Activated naive CD4-positive, alpha-beta T cell treated with anti-CD3 and anti-CD28 coated beads, Interleukin-2, amount 10 ng/mL, durations not matched to agents 7 days and 5 days (primary cell): ENCODE measurements around the gene SCUBE1.
A peak's percentile ranks its signal among the peaks of the same experiment; 100 is the strongest.

Source experiments
- CTCF ChIA-PET: fragments of 350-600 bp; sonication (Branson Sonifier 250); formaldehyde crosslinking; loops from one replicate; lab custom pipeline; 2021; ENCODE audit warnings: antibody characterized with exemption; lab: Charles Lee
- DNase-seq: peaks from one replicate; pipeline ENCODE4 v3.0.0-alpha.2; 2020
- H3K27ac Mint-ChIP-seq: one replicate; pipeline ENCODE4 v1.8.0; 2021; ENCODE audit warnings: mild to moderate bottlenecking, moderate library complexity, mixed read lengths
- H3K27me3 Mint-ChIP-seq: one replicate; pipeline ENCODE4 v1.8.0; 2021; ENCODE audit warnings: mild to moderate bottlenecking, mixed read lengths
- H3K36me3 Mint-ChIP-seq: one replicate; pipeline ENCODE4 v1.8.0; 2021; ENCODE audit warnings: mixed read lengths
- H3K4me1 Mint-ChIP-seq: one replicate; pipeline ENCODE4 v1.8.0; 2021; ENCODE audit warnings: mixed read lengths
- H3K4me3 Mint-ChIP-seq: one replicate; pipeline ENCODE4 v1.8.0; 2021; ENCODE audit warnings: mild to moderate bottlenecking, moderate library complexity, mixed read lengths
- H3K9me3 Mint-ChIP-seq: one replicate; pipeline ENCODE4 v1.8.0; 2021; ENCODE audit warnings: mixed read lengths

Gene SCUBE1

DNA sequence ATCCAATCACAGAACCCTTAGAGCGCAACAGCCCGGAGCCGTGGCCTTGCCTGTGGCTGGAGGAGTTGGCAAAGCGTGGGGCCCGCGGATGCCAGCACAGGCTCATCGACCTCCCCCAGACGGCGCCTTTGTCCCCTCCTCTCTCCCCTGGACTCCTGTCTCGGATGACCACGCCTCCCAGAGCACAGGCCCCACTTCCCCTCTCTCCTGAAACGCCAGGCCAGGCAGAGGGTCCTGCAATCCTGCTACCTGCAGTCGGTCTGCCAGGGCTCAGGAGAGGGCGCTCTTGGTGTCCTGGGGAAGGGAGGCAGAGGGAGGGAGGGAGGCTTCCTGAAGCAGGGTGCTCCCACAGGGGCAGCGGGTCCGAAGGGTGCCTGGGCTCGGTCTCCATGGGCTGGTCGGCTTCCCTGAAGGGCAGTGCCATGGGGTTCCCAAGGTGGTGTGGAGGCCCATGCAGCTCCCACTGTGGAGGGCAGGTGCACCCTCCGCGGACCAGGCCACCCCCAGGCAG is 139.6 kb downstream of the SCUBE1 start:
- Mint-ChIP-seq H3K9me3 (no peaks in the 10 kb centered on the region), H3K27me3 (peaks cover 26% of the 10 kb centered on the region), H3K27ac (no peak overlapping the region), H3K36me3 (no peaks in the 10 kb centered on the region), H3K4me1 (peaks cover 6% of the 10 kb centered on the region), H3K4me3 (no peak overlapping the region)
- CTCF ChIA-PET: no interaction called here
- no peak for DNase-seq

DNA sequence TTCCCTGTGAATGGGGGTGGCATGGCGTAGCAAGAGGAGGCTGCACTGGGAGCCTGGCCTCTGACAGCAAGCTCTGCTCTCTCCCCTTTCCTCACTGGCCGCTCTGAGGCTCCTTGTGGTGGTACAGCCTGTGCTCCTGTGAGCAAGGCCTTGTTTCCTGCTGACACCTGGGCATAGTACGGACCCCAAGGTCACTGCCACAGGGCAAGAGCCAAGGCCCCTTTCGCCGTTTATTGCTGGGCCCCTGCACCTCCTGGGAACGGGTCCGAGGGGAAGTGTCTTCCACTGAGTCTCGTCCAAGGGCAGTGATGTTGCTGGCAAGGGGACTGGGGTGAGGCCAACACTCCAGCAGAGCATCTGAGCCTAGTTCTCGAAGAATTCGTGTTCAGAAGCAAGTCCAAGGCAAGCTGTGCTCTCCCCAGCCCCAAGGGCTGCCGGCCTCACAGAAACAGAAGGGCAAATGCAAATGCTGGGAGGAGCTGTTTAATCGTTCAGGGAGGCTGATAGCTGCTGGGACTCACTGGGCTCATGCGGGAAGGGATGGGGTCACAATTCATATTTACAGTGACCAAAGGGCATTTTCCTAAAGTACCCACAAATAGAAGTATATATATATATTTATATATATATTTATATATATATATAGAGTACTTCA is 140.3 kb downstream of the SCUBE1 start:
- Mint-ChIP-seq H3K4me3 (no peak overlapping the region), H3K4me1 (peaks cover 6% of the 10 kb centered on the region), H3K9me3 (no peaks in the 10 kb centered on the region), H3K27me3 (peaks cover 26% of the 10 kb centered on the region), H3K36me3 (no peaks in the 10 kb centered on the region), H3K27ac (no peak overlapping the region)
- CTCF ChIA-PET: no interaction called here
- DNase-seq: no peak

GRCh38 chr22:43202326-43202725 is 140.8 kb downstream of the SCUBE1 start:
- Mint-ChIP-seq H3K9me3 (no peaks in the 10 kb centered on the region), H3K4me1 (peaks cover 6% of the 10 kb centered on the region), H3K27me3 (peaks cover 29% of the 10 kb centered on the region), H3K4me3 (no peak overlapping the region), H3K27ac (no peak overlapping the region), H3K36me3 (no peaks in the 10 kb centered on the region)
- DNase-seq: no peak
- CTCF ChIA-PET: interaction anchor here (1.4 kb wide), 1 partner anchor 15 kb away, joined by 3 read pairs; no protein-coding TSS in a partner anchor

GRCh38 chr22:43201486-43202219 is 141.5 kb downstream of the SCUBE1 start:
- DNase-seq: no peak
- H3K27ac Mint-ChIP-seq: no peak overlapping the region
- H3K9me3 Mint-ChIP-seq: no peaks in the 10 kb centered on the region
- H3K4me1 Mint-ChIP-seq: peaks cover 6% of the 10 kb centered on the region
- H3K4me3 Mint-ChIP-seq: no peak overlapping the region
- CTCF ChIA-PET: interaction anchor here (1.4 kb wide), 1 partner anchor 14 kb away, joined by 3 read pairs; no protein-coding TSS in a partner anchor
- no peaks in the 10 kb centered on the region for H3K36me3 Mint-ChIP-seq
- peaks cover 28% of the 10 kb centered on the region for H3K27me3 Mint-ChIP-seq

DNA sequence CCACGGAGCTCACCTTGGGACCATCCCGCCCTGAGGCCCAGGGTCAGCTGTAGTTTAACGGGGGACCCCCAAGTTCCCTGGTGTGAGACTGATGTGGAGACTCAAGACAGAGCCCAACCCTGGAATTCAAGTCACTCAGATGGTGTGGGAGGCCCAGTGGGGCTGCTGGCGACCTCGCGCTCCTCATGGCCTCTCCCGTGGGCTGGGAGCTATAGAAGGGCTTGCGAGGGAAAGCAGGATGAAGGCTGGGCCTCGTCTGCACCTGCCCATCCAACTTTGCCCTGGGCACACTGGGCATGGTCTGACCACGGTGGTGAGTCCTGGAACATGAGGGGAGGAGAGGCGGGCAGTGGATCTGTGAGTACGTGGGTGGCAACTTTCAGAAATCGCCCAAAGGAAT is 142.6 kb downstream of the SCUBE1 start:
- no peaks in the 10 kb centered on the region for H3K36me3 Mint-ChIP-seq
- H3K4me1 Mint-ChIP-seq: no peaks in the 10 kb centered on the region
- H3K4me3 Mint-ChIP-seq: no peak overlapping the region
- peaks cover 23% of the 10 kb centered on the region for H3K27me3 Mint-ChIP-seq
- H3K9me3 Mint-ChIP-seq: no peaks in the 10 kb centered on the region
- CTCF ChIA-PET: no interaction called here
- H3K27ac Mint-ChIP-seq: no peak overlapping the region
- DNase-seq: no peak

- no peak for DNase-seq
- H3K27me3 Mint-ChIP-seq: peaks cover 27% of the 10 kb centered on the region
- no peaks in the 10 kb centered on the region for H3K9me3 Mint-ChIP-seq
- H3K4me3 Mint-ChIP-seq: no peak overlapping the region
- no peaks in the 10 kb centered on the region for H3K4me1 Mint-ChIP-seq
- H3K27ac Mint-ChIP-seq: no peak overlapping the region
- CTCF ChIA-PET: no interaction called here
- no peaks in the 10 kb centered on the region for H3K36me3 Mint-ChIP-seq
Measured at GRCh38 chr22:43200031-43200430, 143.1 kb downstream of the SCUBE1 start.

DNA sequence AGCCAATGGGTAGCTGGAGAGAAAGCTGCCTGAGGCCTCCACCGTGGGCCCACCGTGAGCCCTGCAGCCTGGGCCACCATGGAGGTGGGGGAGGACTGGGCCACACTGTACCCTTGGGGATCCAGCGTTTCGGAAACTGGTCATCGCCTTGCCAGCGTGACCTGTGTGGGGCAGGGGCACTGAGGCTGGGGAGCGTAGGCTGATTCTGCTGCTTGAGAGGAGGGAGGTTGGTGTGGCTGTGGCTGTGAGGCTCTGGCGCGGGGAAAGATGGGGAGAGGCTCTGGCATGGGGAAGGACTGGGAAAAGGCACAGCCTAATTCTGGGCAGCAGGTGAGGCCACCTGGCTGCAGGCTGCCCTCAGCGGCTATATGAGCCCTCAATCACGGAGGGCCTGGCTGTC is 143.6 kb downstream of the SCUBE1 start:
- Mint-ChIP-seq H3K9me3 (no peaks in the 10 kb centered on the region), H3K36me3 (no peaks in the 10 kb centered on the region), H3K27ac (peak overlapping the region; percentile 37), H3K27me3 (peaks cover 28% of the 10 kb centered on the region), H3K4me1 (no peaks in the 10 kb centered on the region), H3K4me3 (no peak overlapping the region)
- CTCF ChIA-PET: no interaction called here
- no peak for DNase-seq

DNA sequence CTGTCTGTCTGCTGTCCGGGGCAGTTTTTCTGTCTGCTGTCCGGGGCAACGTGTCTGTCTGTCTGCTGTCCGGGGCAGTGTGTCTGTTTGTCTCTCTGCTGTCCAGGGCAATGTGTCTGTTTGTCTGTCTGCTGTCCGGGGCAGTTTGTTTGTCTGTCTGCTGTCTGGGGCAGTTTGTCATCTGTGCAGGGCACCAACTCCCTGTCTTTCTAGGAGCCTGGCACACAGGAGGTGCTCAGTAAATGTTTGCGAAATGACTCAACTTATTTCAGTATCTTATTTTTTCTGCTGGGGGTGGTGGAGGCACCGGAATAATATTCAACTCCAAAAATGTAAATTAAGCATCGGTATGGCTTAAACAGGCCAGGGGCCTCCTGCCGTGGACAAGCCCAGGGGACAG is 144.2 kb downstream of the SCUBE1 start:
- CTCF ChIA-PET: no interaction called here
- H3K27ac Mint-ChIP-seq: no peak overlapping the region
- no peak overlapping the region for H3K4me3 Mint-ChIP-seq
- H3K9me3 Mint-ChIP-seq: no peaks in the 10 kb centered on the region
- no peaks in the 10 kb centered on the region for H3K36me3 Mint-ChIP-seq
- DNase-seq: no peak
- peaks cover 28% of the 10 kb centered on the region for H3K27me3 Mint-ChIP-seq
- no peaks in the 10 kb centered on the region for H3K4me1 Mint-ChIP-seq

DNA sequence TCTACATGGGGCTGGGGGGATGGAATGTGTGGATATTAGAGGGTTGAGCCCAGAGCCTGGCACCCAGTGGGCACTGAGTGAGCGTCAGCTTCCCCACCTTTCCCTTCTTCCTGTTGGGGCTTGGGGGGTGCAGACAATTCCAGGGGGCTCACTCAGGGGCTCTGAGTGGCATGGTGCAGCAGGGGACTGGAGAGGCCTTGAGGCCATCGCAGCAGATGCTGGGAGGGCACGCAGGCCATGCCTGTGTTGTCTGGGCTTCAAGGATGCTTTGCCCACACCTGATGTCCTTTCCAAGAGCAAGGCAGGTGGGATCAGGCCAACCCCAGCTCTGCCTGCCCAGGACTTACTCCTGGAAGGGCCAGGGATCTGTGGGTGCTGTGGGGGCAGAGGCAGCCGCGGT is 145.0 kb downstream of the SCUBE1 start:
- Mint-ChIP-seq H3K36me3 (no peaks in the 10 kb centered on the region), H3K4me1 (no peaks in the 10 kb centered on the region), H3K27ac (no peak overlapping the region), H3K4me3 (no peak overlapping the region), H3K9me3 (no peaks in the 10 kb centered on the region), H3K27me3 (peaks cover 28% of the 10 kb centered on the region)
- DNase-seq: no peak
- CTCF ChIA-PET: no interaction called here

DNA sequence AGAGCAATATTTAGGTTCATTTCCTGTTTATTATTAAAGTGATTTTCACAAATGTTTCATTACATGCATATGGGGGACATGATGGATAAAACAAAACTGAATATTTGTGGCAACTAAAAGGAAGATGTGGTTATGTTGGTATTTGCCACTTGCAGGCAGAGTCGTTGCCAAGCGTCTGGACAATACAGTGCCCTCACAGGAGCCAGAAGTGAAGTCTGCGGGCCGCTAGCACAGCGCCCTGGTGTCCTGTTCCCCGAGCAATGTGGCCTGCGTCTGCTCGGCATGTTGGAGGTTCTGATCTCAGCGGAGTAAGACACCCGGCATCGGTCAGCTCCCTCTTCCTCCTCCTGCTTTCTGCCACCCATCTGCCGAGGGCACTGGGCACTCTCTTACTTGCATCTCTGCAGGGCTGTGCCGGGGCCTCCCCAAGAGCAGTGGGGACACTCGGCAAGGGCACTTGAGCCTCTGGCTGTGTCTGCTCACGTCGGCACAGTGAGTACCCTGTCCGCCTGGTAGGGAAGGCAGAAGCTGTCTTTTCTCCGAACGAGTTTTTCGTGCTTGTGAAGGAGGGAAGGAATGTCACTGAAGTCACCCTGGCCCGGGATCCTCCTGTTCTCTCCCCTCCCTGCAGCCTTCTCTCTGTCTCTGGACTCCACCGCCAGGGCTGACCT is 145.8 kb downstream of the SCUBE1 start:
- DNase-seq: no peak
- Mint-ChIP-seq H3K27ac (no peak overlapping the region), H3K9me3 (no peaks in the 10 kb centered on the region), H3K27me3 (peaks cover 28% of the 10 kb centered on the region), H3K4me1 (no peaks in the 10 kb centered on the region), H3K36me3 (no peaks in the 10 kb centered on the region), H3K4me3 (no peak overlapping the region)
- CTCF ChIA-PET: no interaction called here

- no peak overlapping the region for H3K4me3 Mint-ChIP-seq
- CTCF ChIA-PET: interaction anchor here (0.6 kb wide), 1 partner anchor 1150 kb away, joined by 3 read pairs; no protein-coding TSS in a partner anchor
Measured at GRCh38 chr22:43191831-43192230, 151.3 kb downstream of the SCUBE1 start.

GRCh38 chr22:43188829-43189545 is 154.2 kb downstream of the SCUBE1 start:
- H3K4me1 Mint-ChIP-seq: peaks cover 29% of the 10 kb centered on the region
- H3K9me3 Mint-ChIP-seq: peaks cover 10% of the 10 kb centered on the region
- no peak for DNase-seq
- H3K4me3 Mint-ChIP-seq: peak overlapping the region; percentile 23
- peak overlapping the region; percentile 67 for H3K27ac Mint-ChIP-seq
- CTCF ChIA-PET: no interaction called here
- H3K27me3 Mint-ChIP-seq: peaks cover 16% of the 10 kb centered on the region
- peaks cover 9% of the 10 kb centered on the region for H3K36me3 Mint-ChIP-seq

More at GRCh38 chr22:43191831-43192230, 151.3 kb downstream of the SCUBE1 start:
- peaks cover 21% of the 10 kb centered on the region for H3K27me3 Mint-ChIP-seq
- peaks cover 3% of the 10 kb centered on the region for H3K36me3 Mint-ChIP-seq
- no peak overlapping the region for H3K27ac Mint-ChIP-seq
- H3K9me3 Mint-ChIP-seq: peaks cover 10% of the 10 kb centered on the region
- no peak for DNase-seq
- peaks cover 9% of the 10 kb centered on the region for H3K4me1 Mint-ChIP-seq

- H3K4me1 Mint-ChIP-seq: peaks cover 36% of the 10 kb centered on the region
- H3K9me3 Mint-ChIP-seq: peaks cover 10% of the 10 kb centered on the region
- peaks cover 9% of the 10 kb centered on the region for H3K36me3 Mint-ChIP-seq
- H3K27ac Mint-ChIP-seq: peak overlapping the region; percentile 97
- DNase-seq: peak; percentile 97
- H3K27me3 Mint-ChIP-seq: peaks cover 16% of the 10 kb centered on the region
- H3K4me3 Mint-ChIP-seq: peak overlapping the region; percentile 77
- CTCF ChIA-PET: interaction anchor here (0.5 to 1.6 kb wide), 9 partner anchors 14 to 411 kb away, joined by 3 to 4 read pairs (median 3); no protein-coding TSS in a partner anchor
Measured at GRCh38 chr22:43187171-43188099, 155.7 kb downstream of the SCUBE1 start.
